T-helper 2 cell treated with Interferon-gamma antibody and Interleukin-4, amounts not matched to agents 5 μg/mL and 100 μg/mL, for 36 hours (primary cell): Measurements from ENCODE around the gene IRAK2.
A peak's percentile ranks its signal among the peaks of the same experiment; 100 is the strongest.
"Not testable (repeated sequence)": the region's sequence is repeated elsewhere in the genome, so short reads cannot be mapped to it uniquely, and the experiment has no call there.

Experiments
- DNase-seq: peaks from one replicate; pipeline ENCODE4 v3.0.0; 2021; ENCODE audit warnings: low spot score
- H3K27ac Mint-ChIP-seq: one replicate; pipeline ENCODE4 v1.8.0; 2021; ENCODE audit warnings: mild to moderate bottlenecking, mixed read lengths
- H3K27me3 Mint-ChIP-seq: one replicate; pipeline ENCODE4 v1.8.0; 2021; ENCODE audit warnings: low read depth, mixed read lengths
- H3K36me3 Mint-ChIP-seq: one replicate; pipeline ENCODE4 v1.8.0; 2021; ENCODE audit warnings: low read depth, mixed read lengths
- H3K4me1 Mint-ChIP-seq: one replicate; pipeline ENCODE4 v1.8.0; 2021; ENCODE audit warnings: low read depth, mixed read lengths
- H3K4me3 Mint-ChIP-seq: one replicate; pipeline ENCODE4 v1.8.0; 2022; ENCODE audit warnings: mild to moderate bottlenecking, moderate library complexity, mixed read lengths
- H3K9me3 Mint-ChIP-seq: one replicate; pipeline ENCODE4 v1.8.0; 2021; ENCODE audit warnings: mixed read lengths

IRAK2 gene

GRCh38 chr3:10149226-10149625, 15.5 kb upstream of the IRAK2 start:
- Mint-ChIP-seq H3K27ac (no peak overlapping the region), H3K9me3 (no peaks in the 10 kb centered on the region), H3K4me3 (no peak overlapping the region), H3K4me1 (peaks cover 14% of the 10 kb centered on the region), H3K27me3 (no peaks in the 10 kb centered on the region), H3K36me3 (peaks cover 54% of the 10 kb centered on the region)
- DNase-seq, result no peak

- no peak overlapping the region for H3K27ac Mint-ChIP-seq
- no peak overlapping the region for H3K4me3 Mint-ChIP-seq
- H3K27me3 Mint-ChIP-seq, result no peaks in the 10 kb centered on the region
- DNase-seq, result no peak
- H3K36me3 Mint-ChIP-seq, result peaks cover 63% of the 10 kb centered on the region
- H3K4me1 Mint-ChIP-seq, result peaks cover 8% of the 10 kb centered on the region
- no peaks in the 10 kb centered on the region for H3K9me3 Mint-ChIP-seq
These were observed 13.7 kb upstream of the IRAK2 start for GRCh38 chr3:10150987-10151386.

- Mint-ChIP-seq H3K9me3 (no peaks in the 10 kb centered on the region), H3K4me1 (peaks cover 3% of the 10 kb centered on the region), H3K36me3 (peaks cover 41% of the 10 kb centered on the region), H3K27me3 (no peaks in the 10 kb centered on the region), H3K27ac (no peak overlapping the region), H3K4me3 (no peak overlapping the region)
- no peak for DNase-seq
These were observed 10.2 kb upstream of the IRAK2 start for GRCh38 chr3:10154335-10155122.

DNA sequence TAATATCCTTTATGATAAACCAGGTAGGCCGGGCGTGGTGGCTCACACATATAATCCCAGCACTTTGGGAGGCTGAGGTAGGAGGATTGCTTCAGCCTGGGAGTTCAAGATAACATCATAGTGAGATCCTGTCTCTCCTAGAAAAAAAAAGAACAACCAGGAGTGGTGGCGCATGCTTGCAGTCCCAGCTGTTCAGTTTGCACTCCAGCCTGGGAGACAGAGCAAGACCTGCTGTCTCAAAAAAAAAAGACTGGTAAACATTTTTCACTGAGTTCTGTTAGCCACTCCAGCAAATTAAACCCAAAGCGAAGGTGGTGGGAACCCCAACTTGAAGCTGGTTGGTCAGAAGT, 9.6 kb upstream of the IRAK2 start:
- H3K27me3 Mint-ChIP-seq, result no peaks in the 10 kb centered on the region
- no peak overlapping the region for H3K27ac Mint-ChIP-seq
- no peaks in the 10 kb centered on the region for H3K9me3 Mint-ChIP-seq
- no peak for DNase-seq
- H3K36me3 Mint-ChIP-seq, result peaks cover 36% of the 10 kb centered on the region
- peaks cover 1% of the 10 kb centered on the region for H3K4me1 Mint-ChIP-seq
- H3K4me3 Mint-ChIP-seq, result no peak overlapping the region

- no peak overlapping the region for H3K27ac Mint-ChIP-seq
- H3K9me3 Mint-ChIP-seq, result no peaks in the 10 kb centered on the region
- peaks cover 30% of the 10 kb centered on the region for H3K36me3 Mint-ChIP-seq
- no peak overlapping the region for H3K4me3 Mint-ChIP-seq
- DNase-seq, result no peak
- peaks cover 1% of the 10 kb centered on the region for H3K4me1 Mint-ChIP-seq
- no peaks in the 10 kb centered on the region for H3K27me3 Mint-ChIP-seq
These were observed 9.1 kb upstream of the IRAK2 start for GRCh38 chr3:10155658-10156057.

DNA sequence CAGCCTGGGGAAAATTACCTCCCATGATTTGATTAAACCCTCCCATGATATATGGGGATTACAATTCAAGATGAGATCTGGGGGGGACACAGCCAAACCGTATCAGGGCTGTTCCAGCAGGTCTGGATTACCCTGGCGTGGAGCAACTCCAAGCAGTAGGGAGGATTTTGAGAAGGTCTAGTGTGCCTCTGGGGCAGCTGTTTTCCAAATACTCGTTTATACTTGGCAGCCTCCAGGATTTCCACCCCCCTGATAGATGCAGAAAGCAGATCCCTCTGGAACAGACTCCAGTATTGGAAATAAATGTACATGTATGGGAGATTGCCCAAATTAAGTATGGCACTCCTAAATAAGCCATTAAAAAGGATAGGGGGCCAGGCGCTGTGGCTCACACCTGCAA, 7.7 kb upstream of the IRAK2 start:
- H3K27ac Mint-ChIP-seq, result no peak overlapping the region
- no peak overlapping the region for H3K4me3 Mint-ChIP-seq

DNA sequence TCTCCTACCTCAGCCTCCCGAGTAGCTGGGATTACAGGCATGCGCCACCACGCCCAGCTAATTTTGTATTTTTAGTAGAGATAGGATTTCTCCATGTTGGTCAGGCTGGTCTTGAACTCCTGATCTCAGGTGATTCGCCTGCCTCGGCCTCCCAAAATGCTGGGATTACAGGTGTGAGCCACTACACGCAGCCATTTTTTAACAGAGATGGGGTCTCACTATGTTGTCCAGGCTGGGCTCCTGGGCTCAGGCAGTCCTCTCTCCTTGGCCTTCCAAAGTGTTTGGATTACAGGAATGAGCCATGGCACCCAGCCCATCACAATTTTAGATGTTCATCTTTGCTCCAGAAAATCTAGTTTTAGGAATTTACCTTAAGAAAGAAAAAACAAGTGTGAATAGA, 6.2 kb upstream of the IRAK2 start:
- not testable (repeated sequence) for H3K27me3 Mint-ChIP-seq, H3K4me1 Mint-ChIP-seq, DNase-seq, H3K4me3 Mint-ChIP-seq, H3K27ac Mint-ChIP-seq, H3K9me3 Mint-ChIP-seq
- H3K36me3 Mint-ChIP-seq, result peaks cover 15% of the 10 kb centered on the region

More for the DNA sequence above, 7.7 kb upstream of the IRAK2 start:
- no peaks in the 10 kb centered on the region for H3K27me3 Mint-ChIP-seq
- peaks cover 3% of the 10 kb centered on the region for H3K4me1 Mint-ChIP-seq
- H3K9me3 Mint-ChIP-seq, result no peaks in the 10 kb centered on the region
- peaks cover 18% of the 10 kb centered on the region for H3K36me3 Mint-ChIP-seq
- no peak for DNase-seq

GRCh38 chr3:10160346-10160745, 4.4 kb upstream of the IRAK2 start:
- peaks cover 9% of the 10 kb centered on the region for H3K4me1 Mint-ChIP-seq
- H3K27me3 Mint-ChIP-seq, result no peaks in the 10 kb centered on the region
- no peaks in the 10 kb centered on the region for H3K9me3 Mint-ChIP-seq
- H3K36me3 Mint-ChIP-seq, result peaks cover 7% of the 10 kb centered on the region
- H3K27ac Mint-ChIP-seq, result no peak overlapping the region
- no peak overlapping the region for H3K4me3 Mint-ChIP-seq
- no peak for DNase-seq

GRCh38 chr3:10160925-10161324, 3.8 kb upstream of the IRAK2 start:
- DNase-seq, result no peak
- Mint-ChIP-seq H3K9me3 (no peaks in the 10 kb centered on the region), H3K4me1 (peaks cover 9% of the 10 kb centered on the region), H3K36me3 (peaks cover 1% of the 10 kb centered on the region), H3K27ac (no peak overlapping the region), H3K4me3 (no peak overlapping the region), H3K27me3 (no peaks in the 10 kb centered on the region)

- Mint-ChIP-seq H3K4me3 (no peak overlapping the region), H3K9me3 (no peaks in the 10 kb centered on the region), H3K4me1 (peaks cover 13% of the 10 kb centered on the region), H3K27me3 (no peaks in the 10 kb centered on the region), H3K27ac (no peak overlapping the region), H3K36me3 (no peaks in the 10 kb centered on the region)
- DNase-seq, result no peak
These were observed 2.5 kb upstream of the IRAK2 start for GRCh38 chr3:10162185-10162584.

GRCh38 chr3:10164201-10164545, 546 bp upstream of the IRAK2 start:
- peak overlapping the region; percentile 73 for H3K4me3 Mint-ChIP-seq
- DNase-seq, H3K27ac Mint-ChIP-seq, H3K27me3 Mint-ChIP-seq, H3K36me3 Mint-ChIP-seq, H3K9me3 Mint-ChIP-seq: not testable (repeated sequence)
- peaks cover 17% of the 10 kb centered on the region for H3K4me1 Mint-ChIP-seq

DNA sequence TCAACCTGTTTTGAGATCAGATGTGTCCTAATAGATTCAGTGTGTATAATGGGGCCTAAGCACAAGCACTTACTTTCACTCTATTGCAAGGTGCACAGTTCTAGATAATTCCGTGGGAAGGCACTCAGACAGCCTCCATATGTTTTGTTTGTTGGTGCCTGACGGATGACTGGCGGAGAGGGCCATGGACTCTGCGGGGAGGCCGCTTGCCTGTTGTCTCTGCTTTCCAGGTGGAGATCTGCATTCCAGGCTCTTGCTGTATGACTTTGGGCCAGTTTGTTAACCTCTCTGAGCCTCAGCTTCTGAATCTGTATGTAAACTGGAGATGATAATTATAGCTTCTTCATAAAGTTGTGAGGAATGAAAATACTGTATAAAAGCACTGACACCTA, 1.5 kb downstream of the IRAK2 start:
- no peak overlapping the region for H3K27ac Mint-ChIP-seq
- H3K27me3 Mint-ChIP-seq, result no peaks in the 10 kb centered on the region
- H3K4me3 Mint-ChIP-seq, result peak overlapping the region; percentile 32
- H3K36me3 Mint-ChIP-seq, result peaks cover 6% of the 10 kb centered on the region
- no peak for DNase-seq
- H3K4me1 Mint-ChIP-seq, result peaks cover 20% of the 10 kb centered on the region
- peaks cover 9% of the 10 kb centered on the region for H3K9me3 Mint-ChIP-seq

DNA sequence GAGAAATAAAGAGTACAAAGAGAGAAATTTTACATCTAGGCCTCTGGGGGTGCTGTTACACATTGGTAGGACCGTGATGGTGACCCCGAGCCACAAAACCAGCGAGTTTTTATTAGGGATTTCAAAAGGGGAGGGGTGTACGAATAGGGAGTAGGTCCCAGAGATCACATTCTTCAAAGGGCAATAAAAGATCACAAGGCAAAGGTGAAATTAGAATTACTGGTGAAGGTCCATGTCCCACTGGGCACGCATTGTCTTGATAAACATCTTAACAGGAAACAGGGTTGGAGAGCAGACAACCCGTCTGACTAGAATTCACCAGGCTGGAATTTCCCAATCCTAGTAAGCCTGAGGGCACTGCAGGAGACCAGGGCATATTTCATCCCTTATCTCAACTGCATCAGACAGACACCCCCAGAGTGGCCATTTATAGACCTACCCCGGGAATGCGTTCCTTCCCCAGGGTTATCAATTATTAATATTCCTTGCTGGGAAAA, 4.3 kb downstream of the IRAK2 start:
- Mint-ChIP-seq H3K4me1 (peaks cover 16% of the 10 kb centered on the region), H3K27me3 (no peaks in the 10 kb centered on the region), H3K9me3 (peaks cover 9% of the 10 kb centered on the region), H3K4me3 (no peak overlapping the region), H3K27ac (no peak overlapping the region), H3K36me3 (peaks cover 6% of the 10 kb centered on the region)
- DNase-seq, result no peak

DNA sequence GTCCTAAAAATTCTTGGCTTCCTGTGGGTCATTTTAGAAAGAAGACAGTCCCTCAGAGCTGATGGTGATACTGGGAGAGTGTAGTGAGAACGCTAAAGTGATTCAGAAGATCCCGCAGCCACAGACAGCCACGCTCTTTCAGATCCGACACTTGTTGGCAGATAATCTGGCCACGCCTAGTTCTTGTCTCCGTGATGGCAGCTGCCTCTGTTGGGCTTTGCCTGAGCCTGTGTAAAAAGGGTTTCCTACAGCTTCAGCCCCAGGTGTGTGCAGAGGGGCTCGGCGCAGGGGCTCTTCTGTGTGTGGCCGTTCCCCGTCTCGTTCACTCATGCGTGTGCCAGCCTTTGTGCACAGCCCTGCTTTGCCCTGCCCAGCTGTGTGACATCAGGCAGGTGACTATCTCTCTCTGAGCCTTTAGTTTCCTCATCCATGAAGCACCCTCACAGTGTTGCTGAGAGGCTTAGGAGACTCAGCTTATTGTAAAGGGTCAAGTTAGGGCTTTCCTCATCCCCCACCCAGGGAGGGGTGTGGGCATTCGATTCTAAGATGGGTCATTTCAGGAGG, 6.3 kb downstream of the IRAK2 start:
- no peak for DNase-seq
- Mint-ChIP-seq H3K27ac (no peak overlapping the region), H3K27me3 (no peaks in the 10 kb centered on the region), H3K36me3 (peaks cover 6% of the 10 kb centered on the region), H3K4me3 (no peak overlapping the region), H3K4me1 (peaks cover 15% of the 10 kb centered on the region), H3K9me3 (peaks cover 9% of the 10 kb centered on the region)
